NT2/D1 (cell line): ENCODE data around the gene PILRA.

Source experiments
- SUZ12 ChIP-seq: IDR thresholded peaks from 2 replicates; pipeline ENCODE4 v1.6.1; 2011; ENCODE audit not compliant: insufficient read length, insufficient read depth; ENCODE audit errors: extremely low read depth
- YY1 ChIP-seq: IDR thresholded peaks from 2 replicates; pipeline ENCODE4 v1.6.1; 2011; ENCODE audit not compliant: insufficient read length, insufficient read depth
- ZNF274 ChIP-seq: IDR thresholded peaks from 2 replicates; pipeline ENCODE4 v1.6.1; 2011; ENCODE audit warnings: mild to moderate bottlenecking, low read depth, low read length

DNA sequence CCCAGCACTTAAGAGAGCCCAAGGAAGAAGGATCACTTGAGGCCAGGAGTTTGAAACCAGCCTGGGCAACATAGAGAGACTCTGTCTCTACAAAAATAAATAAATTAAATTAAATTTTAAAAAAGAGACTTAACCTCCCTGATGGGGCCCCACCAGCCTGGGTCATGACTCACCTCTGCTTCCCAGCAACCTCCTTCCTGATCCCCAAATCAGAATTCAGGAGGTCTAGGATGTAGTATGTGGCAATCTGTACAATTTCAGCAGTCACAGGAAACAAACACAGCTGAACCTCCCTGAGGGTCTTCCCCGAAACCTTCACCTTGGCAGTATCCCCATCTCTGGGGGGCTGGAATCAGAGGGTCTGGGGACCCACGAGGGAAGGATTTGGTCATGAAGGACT is 72.8 kb downstream of the PILRA start:
- TF ChIP-seq ZNF274 (no peak), YY1 (no peak), SUZ12 (no peak)
